ENCODE measurements around the gene IFT43.

The IFT43 gene

GRCh38 chr14:76083796-76084765 is 98.5 kb downstream of the IFT43 start:
- no peak for DNase-seq

GRCh38 chr14:76085358-76085757 is 99.8 kb downstream of the IFT43 start:
- no peak for DNase-seq

- no peak for DNase-seq
These were observed 101.1 kb downstream of the IFT43 start for GRCh38 chr14:76086636-76087035.

- DNase-seq = no peak
These were observed 102.8 kb downstream of the IFT43 start for GRCh38 chr14:76088326-76088725.

GRCh38 chr14:76088771-76089571 is 103.4 kb downstream of the IFT43 start:
- no peak for DNase-seq

GRCh38 chr14:76089575-76089974 is 104.0 kb downstream of the IFT43 start:
- DNase-seq = no peak

- no peak for DNase-seq
These were observed 105.2 kb downstream of the IFT43 start for GRCh38 chr14:76090616-76091391.

GRCh38 chr14:76093077-76093476 is 107.5 kb downstream of the IFT43 start:
- DNase-seq = no peak

GRCh38 chr14:76096257-76096656 is 110.7 kb downstream of the IFT43 start:
- DNase-seq = no peak

GRCh38 chr14:76097547-76097946 is 112.0 kb downstream of the IFT43 start:
- DNase-seq = no peak

GRCh38 chr14:76098047-76098446 is 112.5 kb downstream of the IFT43 start:
- DNase-seq = no peak

GRCh38 chr14:76098916-76099675 is 113.5 kb downstream of the IFT43 start:
- DNase-seq = no peak

GRCh38 chr14:76100236-76100635 is 114.7 kb downstream of the IFT43 start:
- DNase-seq = no peak

GRCh38 chr14:76101391-76102379 is 116.1 kb downstream of the IFT43 start:
- DNase-seq = no peak

GRCh38 chr14:76104802-76105355 is 119.3 kb downstream of the IFT43 start:
- no peak for DNase-seq

GRCh38 chr14:76106188-76106587 is 120.6 kb downstream of the IFT43 start:
- DNase-seq = no peak

- no peak for DNase-seq
These were observed 123.7 kb downstream of the IFT43 start for GRCh38 chr14:76109087-76109880.

- no peak for DNase-seq
These were observed 127.5 kb downstream of the IFT43 start for GRCh38 chr14:76112889-76113624.

GRCh38 chr14:76113691-76114090 is 128.1 kb downstream of the IFT43 start:
- DNase-seq = no peak

Data from effector CD4-positive, alpha-beta T cell (primary cell).